Measurements from ENCODE around the gene C5AR2. TPM values are rescaled to one million over a fixed set of nuclear protein-coding genes. Genes with fewer than 3 reads are reported as not detected.

Gene C5AR2
- total RNA-seq, 1 donor from 2014 or later, result 0.07 TPM

- DNase-seq (ENCODE audit: low spot score), result peak; percentile 98
- peaks cover 7% of the 10 kb centered on the region for H3K36me3 Mint-ChIP-seq (ENCODE audit: low read depth)
- H3K27me3 Mint-ChIP-seq (ENCODE audit: low read depth), result no peaks in the 10 kb centered on the region
- no peaks in the 10 kb centered on the region for H3K9me3 Mint-ChIP-seq (ENCODE audit: low read depth)
- peaks cover 29% of the 10 kb centered on the region for H3K4me1 Mint-ChIP-seq (ENCODE audit: low read depth)
- TF ChIP-seq CTCF (IDR thresholded peaks at IDR 0.05), result peak; percentile 97
- peak within 1 kb of the TSS; percentile 92 for H3K27ac Mint-ChIP-seq (ENCODE audit: unreplicated experiment)
- peak within 1 kb of the TSS; percentile 96 for H3K4me3 Mint-ChIP-seq (ENCODE audit: unreplicated experiment)
These were observed 17.1 kb downstream of the C5AR2 start, which contains the start of gene DHX34 for GRCh38 chr19:47348819-47349795. DHX34 (plus strand) TSS chr19:47349315; CDS start chr19:47353031, 3,716 bp downstream.

GRCh38 chr19:47350630-47351029 is 18.7 kb downstream of the C5AR2 start:
- peak overlapping the region; percentile 59 for H3K4me3 Mint-ChIP-seq (ENCODE audit: unreplicated experiment)
- peak overlapping the region; percentile 76 for H3K27ac Mint-ChIP-seq (ENCODE audit: unreplicated experiment)
- peaks cover 29% of the 10 kb centered on the region for H3K4me1 Mint-ChIP-seq (ENCODE audit: low read depth)

GRCh38 chr19:47351548-47351947 is 19.6 kb downstream of the C5AR2 start:
- H3K36me3 Mint-ChIP-seq (ENCODE audit: low read depth), result peaks cover 22% of the 10 kb centered on the region
- DNase-seq (ENCODE audit: low spot score), result no peak
- no peak overlapping the region for H3K4me3 Mint-ChIP-seq (ENCODE audit: unreplicated experiment)
- no peak overlapping the region for H3K27ac Mint-ChIP-seq (ENCODE audit: unreplicated experiment)
- TF ChIP-seq CTCF (IDR thresholded peaks at IDR 0.05), result no peak
- no peaks in the 10 kb centered on the region for H3K27me3 Mint-ChIP-seq (ENCODE audit: low read depth)
- H3K4me1 Mint-ChIP-seq (ENCODE audit: low read depth), result peaks cover 29% of the 10 kb centered on the region
- H3K9me3 Mint-ChIP-seq (ENCODE audit: low read depth), result no peaks in the 10 kb centered on the region

More at GRCh38 chr19:47350630-47351029, 18.7 kb downstream of the C5AR2 start:
- no peak for TF ChIP-seq CTCF (IDR thresholded peaks at IDR 0.05)
- Mint-ChIP-seq H3K27me3 (ENCODE audit: low read depth) (no peaks in the 10 kb centered on the region), H3K9me3 (ENCODE audit: low read depth) (no peaks in the 10 kb centered on the region), H3K36me3 (ENCODE audit: low read depth) (peaks cover 14% of the 10 kb centered on the region)
- DNase-seq (ENCODE audit: low spot score), result no peak

- H3K27me3 Mint-ChIP-seq (ENCODE audit: low read depth), result no peaks in the 10 kb centered on the region
- no peak overlapping the region for H3K27ac Mint-ChIP-seq (ENCODE audit: unreplicated experiment)
- H3K36me3 Mint-ChIP-seq (ENCODE audit: low read depth), result peaks cover 22% of the 10 kb centered on the region
- no peak for DNase-seq (ENCODE audit: low spot score)
- peaks cover 29% of the 10 kb centered on the region for H3K4me1 Mint-ChIP-seq (ENCODE audit: low read depth)
- H3K9me3 Mint-ChIP-seq (ENCODE audit: low read depth), result no peaks in the 10 kb centered on the region
- H3K4me3 Mint-ChIP-seq (ENCODE audit: unreplicated experiment), result no peak overlapping the region
- no peak for TF ChIP-seq CTCF (IDR thresholded peaks at IDR 0.05)
These were observed 20.1 kb downstream of the C5AR2 start for GRCh38 chr19:47352095-47352494.

GRCh38 chr19:47353307-47353712 is 21.3 kb downstream of the C5AR2 start:
- H3K9me3 Mint-ChIP-seq (ENCODE audit: low read depth), result no peaks in the 10 kb centered on the region
- H3K27me3 Mint-ChIP-seq (ENCODE audit: low read depth), result no peaks in the 10 kb centered on the region
- H3K4me1 Mint-ChIP-seq (ENCODE audit: low read depth), result peaks cover 29% of the 10 kb centered on the region
- H3K4me3 Mint-ChIP-seq (ENCODE audit: unreplicated experiment), result no peak overlapping the region
- DNase-seq (ENCODE audit: low spot score), result no peak
- TF ChIP-seq CTCF (IDR thresholded peaks at IDR 0.05), result no peak
- H3K36me3 Mint-ChIP-seq (ENCODE audit: low read depth), result peaks cover 24% of the 10 kb centered on the region
- H3K27ac Mint-ChIP-seq (ENCODE audit: unreplicated experiment), result no peak overlapping the region
